H4 (cell line): Measurements from ENCODE around the gene SYTL1. TPM values are rescaled to one million over a fixed set of nuclear protein-coding genes. Genes with fewer than 3 reads are reported as not detected.
A peak's percentile ranks its signal among the peaks of the same experiment; 100 is the strongest.
"Not testable (repeated sequence)": the region's sequence is repeated elsewhere in the genome, so short reads cannot be mapped to it uniquely, and the experiment has no call there.

Experiments
- DNase-seq: peaks from one replicate; pipeline ENCODE4 v3.0.0-alpha.2; 2015; ENCODE audit warnings: low spot score
- total RNA-seq: library from RNA; depleted of rRNA; stranded (reverse); fragments of >200 nt; shearing (Covaris generic); gene quantifications from 2 replicates; pipeline ENCODE4 v1.2.3, GENCODE V29; 2014

SYTL1 gene
- total RNA-seq, 1 experiment from 2014 or later, result 1.0 TPM

GRCh38 chr1:27383039-27383605 is 41.3 kb downstream of the SYTL1 start, which contains the start of gene CD164L2:
CD164L2 (minus strand) TSS chr1:27383333; CDS start chr1:27383239, 94 bp downstream.
- DNase-seq, result no peak

- no peak for DNase-seq
Measured at GRCh38 chr1:27383661-27384060, 41.8 kb downstream of the SYTL1 start.

GRCh38 chr1:27384797-27385196 is 43.0 kb downstream of the SYTL1 start:
- not testable (repeated sequence) for DNase-seq

GRCh38 chr1:27388337-27389005 is 46.6 kb downstream of the SYTL1 start:
- peak; percentile 34 for DNase-seq

- no peak for DNase-seq
Measured at GRCh38 chr1:27391511-27392095, 49.8 kb downstream of the SYTL1 start.

- DNase-seq, result peak; percentile 83
Measured at GRCh38 chr1:27392096-27392777, 50.4 kb downstream of the SYTL1 start, which contains the start of gene GPR3. GPR3 (plus strand) TSS chr1:27392622; CDS start chr1:27393799, 1,177 bp downstream.

- DNase-seq, result no peak
Measured at GRCh38 chr1:27392778-27393635, 51.2 kb downstream of the SYTL1 start.

GRCh38 chr1:27393641-27394281 is 51.9 kb downstream of the SYTL1 start:
- DNase-seq, result no peak

- no peak for DNase-seq
Measured at GRCh38 chr1:27394282-27394658, 52.4 kb downstream of the SYTL1 start.

- no peak for DNase-seq
Measured at GRCh38 chr1:27394925-27395324, 53.1 kb downstream of the SYTL1 start.

- peak; percentile 38 for DNase-seq
Measured at GRCh38 chr1:27395441-27396195, 53.8 kb downstream of the SYTL1 start.

- no peak for DNase-seq
Measured at GRCh38 chr1:27397110-27397509, 55.3 kb downstream of the SYTL1 start.

GRCh38 chr1:27397749-27398148 is 55.9 kb downstream of the SYTL1 start:
- no peak for DNase-seq

- DNase-seq, result no peak
Measured at GRCh38 chr1:27398405-27399149, 56.8 kb downstream of the SYTL1 start.

- no peak for DNase-seq
Measured at GRCh38 chr1:27399251-27400025, 57.6 kb downstream of the SYTL1 start.

- DNase-seq, result no peak
Measured at GRCh38 chr1:27400082-27400962, 58.5 kb downstream of the SYTL1 start.

GRCh38 chr1:27400963-27401341 is 59.1 kb downstream of the SYTL1 start:
- no peak for DNase-seq

GRCh38 chr1:27402349-27402754 is 60.5 kb downstream of the SYTL1 start:
- no peak for DNase-seq
